Breast epithelium (tissue), 4 donors: ENCODE data around the gene PNMT. TPM values are rescaled to one million over a fixed set of nuclear protein-coding genes. Genes with fewer than 3 reads are reported as not detected.
"Not testable (repeated sequence)": the region's sequence is repeated elsewhere in the genome, so short reads cannot be mapped to it uniquely, and the experiment has no call there.

ENCODE experiments used
- DNase-seq, 2 donors: peaks; one replicate each; pipeline ENCODE4 v3.0.0-alpha.2; 2019; ENCODE audit warnings: low spot score in 2 of 2
- H3K27ac ChIP-seq, 2 donors: fragments of 200-600 bp; sonication (generic) in 1 of 2; one replicate each; pipeline ENCODE4 v1.5.1; 2016 to 2019; ENCODE audit warnings: mild to moderate bottlenecking in 1 of 2
- H3K27me3 ChIP-seq, 2 donors: fragments of 200-600 bp; sonication (generic) in 1 of 2; one replicate each; pipeline versions ENCODE4 v1.5.1 to v1.6.0; 2017 to 2019; ENCODE audit warnings: control low read depth in 1 of 2, mild to moderate bottlenecking in 1 of 2
- H3K36me3 ChIP-seq: fragments of 200-600 bp; one replicate; pipeline ENCODE4 v1.5.1; 2019
- H3K4me1 ChIP-seq, 2 donors: fragments of 200-600 bp; sonication (generic); one replicate each; pipeline ENCODE4 v1.5.1; 2016 to 2019; ENCODE audit warnings: control low read depth in 1 of 2
- H3K4me3 ChIP-seq, 3 donors: fragments of 200-600 bp; sonication (generic); 1 replicate in 2 of 3; 2 replicates in 1 of 3; pipeline ENCODE4 v1.5.1; 2016 to 2019; ENCODE audit warnings: mild to moderate bottlenecking in 3 of 3, moderate library complexity in 2 of 3
- H3K9me3 ChIP-seq, 2 donors: fragments of 200-600 bp; sonication (generic) in 1 of 2; one replicate each; pipeline ENCODE4 v1.5.1; 2016 to 2019; ENCODE audit warnings: control low read depth in 1 of 2
- POLR2A ChIP-seq: fragments of 450-650 bp; IDR thresholded peaks from one replicate; pipeline ENCODE4 v1.6.1; 2016; ENCODE audit warnings: antibody characterized with exemption, mild to moderate bottlenecking, moderate library complexity
- POLR2AphosphoS5 ChIP-seq, 3 donors: sonication (generic); formaldehyde crosslinking; IDR thresholded peaks; one replicate each; pipeline ENCODE4 v1.6.1; 2017; ENCODE audit warnings: antibody characterized with exemption in 3 of 3
- intact Hi-C: fragments of 100-400 bp; cut with DNase I; formaldehyde crosslinking; loops from one replicate; pipeline ENCODE4 v1.15.1; 2023; ENCODE audit warnings: low total_unique reads
- total RNA-seq, 3 donors: library from RNA; depleted of rRNA; stranded (reverse); fragments of >200 nt; gene quantifications; one replicate each; pipeline ENCODE4 v1.1.0, GENCODE V29; 2016
- TF ChIP-seq, protein P1 (sequence below), 3 donors: fragments of 450-650 bp; IDR thresholded peaks; one replicate each; pipeline ENCODE4 v1.5.1; 2016 to 2017; ENCODE audit warnings: antibody characterized with exemption in 3 of 3, mild to moderate bottlenecking in 3 of 3, moderate library complexity in 3 of 3

Gene PNMT
- total RNA-seq, 3 donors from 2014 or later = 1.6 to 9.5 (median 5.1) TPM

- H3K4me3 ChIP-seq = no peak overlapping the region
- TF ChIP-seq, protein P1, sequence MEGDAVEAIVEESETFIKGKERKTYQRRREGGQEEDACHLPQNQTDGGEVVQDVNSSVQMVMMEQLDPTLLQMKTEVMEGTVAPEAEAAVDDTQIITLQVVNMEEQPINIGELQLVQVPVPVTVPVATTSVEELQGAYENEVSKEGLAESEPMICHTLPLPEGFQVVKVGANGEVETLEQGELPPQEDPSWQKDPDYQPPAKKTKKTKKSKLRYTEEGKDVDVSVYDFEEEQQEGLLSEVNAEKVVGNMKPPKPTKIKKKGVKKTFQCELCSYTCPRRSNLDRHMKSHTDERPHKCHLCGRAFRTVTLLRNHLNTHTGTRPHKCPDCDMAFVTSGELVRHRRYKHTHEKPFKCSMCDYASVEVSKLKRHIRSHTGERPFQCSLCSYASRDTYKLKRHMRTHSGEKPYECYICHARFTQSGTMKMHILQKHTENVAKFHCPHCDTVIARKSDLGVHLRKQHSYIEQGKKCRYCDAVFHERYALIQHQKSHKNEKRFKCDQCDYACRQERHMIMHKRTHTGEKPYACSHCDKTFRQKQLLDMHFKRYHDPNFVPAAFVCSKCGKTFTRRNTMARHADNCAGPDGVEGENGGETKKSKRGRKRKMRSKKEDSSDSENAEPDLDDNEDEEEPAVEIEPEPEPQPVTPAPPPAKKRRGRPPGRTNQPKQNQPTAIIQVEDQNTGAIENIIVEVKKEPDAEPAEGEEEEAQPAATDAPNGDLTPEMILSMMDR (IDR thresholded peaks at IDR 0.05) = no peak
- TF ChIP-seq POLR2A = no peak
- no peak for TF ChIP-seq POLR2AphosphoS5 (IDR thresholded peaks at IDR 0.05)
- intact Hi-C loops = no loop called here
- no peaks in the 10 kb centered on the region for H3K4me1 ChIP-seq
- H3K27ac ChIP-seq = no peak overlapping the region
- H3K36me3 ChIP-seq = no peaks in the 10 kb centered on the region
- no peak for DNase-seq
- H3K27me3 ChIP-seq = no peaks in the 10 kb centered on the region
- H3K9me3 ChIP-seq = no peaks in the 10 kb centered on the region
These were observed 26.8 kb downstream of the PNMT start for GRCh38 chr17:39695089-39695474.

GRCh38 chr17:39696731-39697130, 28.5 kb downstream of the PNMT start:
- Histone ChIP-seq H3K4me3 (no peak overlapping the region), H3K9me3 (no peaks in the 10 kb centered on the region), H3K27me3 (no peaks in the 10 kb centered on the region), H3K27ac (no peak overlapping the region), H3K4me1 (peaks cover 0 to 3% of the 10 kb centered on the region in 2 donors), H3K36me3 (no peaks in the 10 kb centered on the region)
- DNase-seq = no peak
- intact Hi-C loops = no loop called here
- TF ChIP-seq POLR2AphosphoS5 (IDR thresholded peaks at IDR 0.05) (no peak), POLR2A (no peak)
- TF ChIP-seq, protein P1 (IDR thresholded peaks at IDR 0.05) = no peak

GRCh38 chr17:39697961-39698360, 29.7 kb downstream of the PNMT start:
- TF ChIP-seq POLR2A (no peak), POLR2AphosphoS5 (IDR thresholded peaks at IDR 0.05) (no peak)
- TF ChIP-seq, protein P1 (IDR thresholded peaks at IDR 0.05) = no peak
- intact Hi-C loops = no loop called here

GRCh38 chr17:39699157-39699817, 31.0 kb downstream of the PNMT start:
- H3K9me3 ChIP-seq, H3K36me3 ChIP-seq, H3K27me3 ChIP-seq, intact Hi-C loops, DNase-seq: not testable (repeated sequence)
- peak overlapping the region; percentile 94 to 98 for H3K27ac ChIP-seq
- peaks cover 0 to 14% of the 10 kb centered on the region in 2 donors for H3K4me1 ChIP-seq
- H3K4me3 ChIP-seq = peak overlapping the region; percentile 78 to 97 (median 87)

More at GRCh38 chr17:39697961-39698360, 29.7 kb downstream of the PNMT start:
- DNase-seq = no peak
- H3K36me3 ChIP-seq = no peaks in the 10 kb centered on the region
- no peaks in the 10 kb centered on the region for H3K9me3 ChIP-seq
- no peaks in the 10 kb centered on the region for H3K27me3 ChIP-seq
- H3K4me3 ChIP-seq = no peak overlapping the region
- H3K4me1 ChIP-seq = peaks cover 0 to 13% of the 10 kb centered on the region in 2 donors
- H3K27ac ChIP-seq = no peak overlapping the region

GRCh38 chr17:39699818-39700147, 31.5 kb downstream of the PNMT start, which contains the start of gene ERBB2:
TSS of gene ERBB2 (plus strand) at chr17:39700064. CDS start at chr17:39700239, 175 bp downstream.
- H3K36me3 ChIP-seq = no peaks in the 10 kb centered on the region
- H3K9me3 ChIP-seq = no peaks in the 10 kb centered on the region
- peak within 1 kb of the TSS; percentile 94 to 98 for H3K27ac ChIP-seq
- TF ChIP-seq POLR2A (peak; percentile 55), POLR2AphosphoS5 (IDR thresholded peaks at IDR 0.05) (peak in 2 of 3 donors; percentile 19 to 81)
- TF ChIP-seq, protein P1 (IDR thresholded peaks at IDR 0.05) = no peak
- intact Hi-C loops = no loop called here
- DNase-seq = peak; percentile 85 to 89
- H3K27me3 ChIP-seq = no peaks in the 10 kb centered on the region
- peaks cover 0 to 19% of the 10 kb centered on the region in 2 donors for H3K4me1 ChIP-seq
- H3K4me3 ChIP-seq = peak within 1 kb of the TSS; percentile 78 to 97 (median 87)
